Nephron (organoid): ENCODE measurements around the gene VMP1.

ENCODE experiments used
- H3K27ac Mint-ChIP-seq, 3 experiments: 2 replicates each; pipeline ENCODE4 v1.8.0; 2020; ENCODE audit warnings: mixed read lengths in 3 of 3, mild to moderate bottlenecking in 2 of 3, moderate library complexity in 1 of 3
- H3K27me3 Mint-ChIP-seq: 2 replicates; pipeline ENCODE4 v1.8.0; 2021; ENCODE audit warnings: low read depth, mild to moderate bottlenecking, moderate library complexity, mixed read lengths
- H3K36me3 Mint-ChIP-seq: 2 replicates; pipeline ENCODE4 v1.8.0; 2020; ENCODE audit warnings: low read depth, mixed read lengths
- H3K4me1 Mint-ChIP-seq: 2 replicates; pipeline ENCODE4 v1.8.0; 2020; ENCODE audit warnings: mixed read lengths
- H3K4me3 Mint-ChIP-seq, 3 experiments: 2 replicates each; pipeline ENCODE4 v1.8.0; 2020; ENCODE audit warnings: mild to moderate bottlenecking in 3 of 3, mixed read lengths in 3 of 3, moderate library complexity in 2 of 3
- H3K9me3 Mint-ChIP-seq: 2 replicates; pipeline ENCODE4 v1.8.0; 2020; ENCODE audit warnings: mixed read lengths
- CTCF ChIP-seq, 3 experiments: fragments of 200-600 bp; sonication (generic); IDR thresholded peaks; one replicate each; pipeline ENCODE4 v1.5.0; 2021; ENCODE audit warnings: antibody characterized with exemption in 3 of 3; ENCODE audit not compliant: unreplicated experiment in 3 of 3

The VMP1 gene

GRCh38 chr17:59734226-59734625, 26.8 kb downstream of the VMP1 start:
- Mint-ChIP-seq H3K9me3 (no peaks in the 10 kb centered on the region), H3K27ac (no peak overlapping the region), H3K27me3 (no peaks in the 10 kb centered on the region), H3K36me3 (peaks cover 15% of the 10 kb centered on the region), H3K4me3 (no peak overlapping the region), H3K4me1 (no peaks in the 10 kb centered on the region)
- TF ChIP-seq CTCF (IDR thresholded peaks at IDR 0.05; ENCODE audit: unreplicated experiment in 3 of 3) = no peak

- peaks cover 4% of the 10 kb centered on the region for H3K9me3 Mint-ChIP-seq
- H3K36me3 Mint-ChIP-seq = peaks cover 26% of the 10 kb centered on the region
- H3K4me1 Mint-ChIP-seq = no peaks in the 10 kb centered on the region
- no peak overlapping the region for H3K27ac Mint-ChIP-seq
- H3K27me3 Mint-ChIP-seq = no peaks in the 10 kb centered on the region
- TF ChIP-seq CTCF (IDR thresholded peaks at IDR 0.05; ENCODE audit: unreplicated experiment in 3 of 3) = no peak
- no peak overlapping the region for H3K4me3 Mint-ChIP-seq
These were observed 29.9 kb downstream of the VMP1 start for GRCh38 chr17:59737324-59737723.

DNA sequence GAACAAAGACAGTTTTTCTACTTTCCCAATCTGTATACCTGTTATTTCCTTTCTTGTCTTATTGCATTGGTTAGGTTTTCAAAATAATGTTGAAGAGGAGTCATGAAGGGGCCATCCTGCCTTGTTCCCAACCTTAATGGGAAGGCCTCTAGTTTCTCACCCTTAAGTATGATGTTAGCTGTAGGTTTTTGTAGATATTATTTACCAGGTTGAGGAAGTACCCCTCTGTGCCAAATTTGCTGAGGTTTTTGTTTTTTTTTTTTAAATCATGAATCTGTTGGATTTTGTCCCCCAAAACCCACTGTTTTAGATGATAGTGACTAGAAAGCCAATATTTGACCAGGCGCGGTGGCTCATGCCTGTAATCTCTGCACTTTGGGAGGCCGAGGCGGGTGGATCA, 36.4 kb downstream of the VMP1 start:
- Mint-ChIP-seq H3K9me3 (peaks cover 14% of the 10 kb centered on the region), H3K4me1 (no peaks in the 10 kb centered on the region), H3K36me3 (peaks cover 40% of the 10 kb centered on the region), H3K27ac (no peak overlapping the region), H3K4me3 (no peak overlapping the region), H3K27me3 (no peaks in the 10 kb centered on the region)
- TF ChIP-seq CTCF (IDR thresholded peaks at IDR 0.05; ENCODE audit: unreplicated experiment in 3 of 3) = no peak

DNA sequence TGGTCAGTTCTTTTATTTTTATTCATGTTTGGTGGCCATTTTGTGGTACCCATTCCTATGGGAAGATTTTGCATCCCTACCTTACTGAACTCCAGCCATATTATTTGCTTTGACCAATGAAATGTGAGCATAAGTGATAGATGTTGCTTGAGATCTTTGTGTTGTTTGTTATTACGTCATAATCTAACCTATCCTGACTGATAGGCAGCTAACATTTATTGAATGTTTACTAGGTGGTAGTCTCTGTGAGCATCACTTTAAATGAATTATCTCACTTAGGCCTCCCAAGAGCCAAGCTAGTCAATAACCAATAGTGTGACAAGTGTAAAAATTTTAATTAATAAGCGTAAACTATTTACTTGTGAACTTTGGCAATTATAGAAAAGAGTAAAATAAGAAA, 37.6 kb downstream of the VMP1 start:
- H3K27me3 Mint-ChIP-seq = no peaks in the 10 kb centered on the region
- H3K4me1 Mint-ChIP-seq = no peaks in the 10 kb centered on the region
- no peak for TF ChIP-seq CTCF (IDR thresholded peaks at IDR 0.05; ENCODE audit: unreplicated experiment in 3 of 3)
- no peak overlapping the region for H3K4me3 Mint-ChIP-seq
- H3K27ac Mint-ChIP-seq = no peak overlapping the region
- peaks cover 40% of the 10 kb centered on the region for H3K36me3 Mint-ChIP-seq
- peaks cover 14% of the 10 kb centered on the region for H3K9me3 Mint-ChIP-seq

GRCh38 chr17:59746849-59747445, 39.5 kb downstream of the VMP1 start:
- Mint-ChIP-seq H3K4me1 (no peaks in the 10 kb centered on the region), H3K4me3 (no peak overlapping the region), H3K27me3 (no peaks in the 10 kb centered on the region), H3K36me3 (peaks cover 31% of the 10 kb centered on the region), H3K9me3 (peaks cover 10% of the 10 kb centered on the region), H3K27ac (peak overlapping the region in 2 of 3 experiments; percentile 15 to 32)
- TF ChIP-seq CTCF (IDR thresholded peaks at IDR 0.05; ENCODE audit: unreplicated experiment in 3 of 3) = peak; percentile 57 to 75 (median 67)

- H3K27ac Mint-ChIP-seq = no peak overlapping the region
- no peak for TF ChIP-seq CTCF (IDR thresholded peaks at IDR 0.05; ENCODE audit: unreplicated experiment in 3 of 3)
- peaks cover 16% of the 10 kb centered on the region for H3K36me3 Mint-ChIP-seq
- no peaks in the 10 kb centered on the region for H3K27me3 Mint-ChIP-seq
- peaks cover 3% of the 10 kb centered on the region for H3K9me3 Mint-ChIP-seq
- H3K4me3 Mint-ChIP-seq = no peak overlapping the region
- peaks cover 4% of the 10 kb centered on the region for H3K4me1 Mint-ChIP-seq
These were observed 41.1 kb downstream of the VMP1 start for GRCh38 chr17:59748591-59748990.
